Heart right ventricle (tissue), 16 donors: Measurements from ENCODE around the gene HSPG2. TPM values are rescaled to one million over a fixed set of nuclear protein-coding genes. Genes with fewer than 3 reads are reported as not detected.
A peak's percentile ranks its signal among the peaks of the same experiment; 100 is the strongest.

ENCODE experiments used
- ATAC-seq, 8 donors: fragments of 200-7000 bp; cut with Tn5 transposase; one replicate each; pipeline ENCODE4 v1.9.1; 2020; ENCODE audit warnings: mild to moderate bottlenecking in 8 of 8, moderate library complexity in 8 of 8, moderate number of reproducible peaks in 1 of 8
- DNase-seq, 2 donors: peaks; one replicate each; pipeline ENCODE4 v3.0.0-alpha.2; 2020
- H3K27ac ChIP-seq, 10 donors: fragments of 200-600 bp; sonication (generic) in 2 of 10; one replicate each; pipeline versions ENCODE4 v1.5.0 to v1.8.0; 2020 to 2022; ENCODE audit warnings: mild to moderate bottlenecking in 3 of 10
- H3K27me3 ChIP-seq, 7 donors: fragments of 200-600 bp; one replicate each; pipeline ENCODE4 v1.8.0; 2021 to 2022; ENCODE audit warnings: mild to moderate bottlenecking in 2 of 7
- H3K36me3 ChIP-seq, 9 donors: fragments of 200-600 bp; sonication (generic) in 1 of 9; one replicate each; pipeline versions ENCODE4 v1.5.0 to v1.8.0; 2020 to 2022; ENCODE audit warnings: mild to moderate bottlenecking in 2 of 9
- H3K4me1 ChIP-seq, 9 donors: fragments of 200-600 bp; sonication (generic) in 1 of 9; one replicate each; pipeline versions ENCODE4 v1.5.0 to v1.8.0; 2020 to 2022; ENCODE audit warnings: mild to moderate bottlenecking in 4 of 9
- H3K4me3 ChIP-seq, 10 donors: fragments of 200-600 bp; sonication (generic) in 2 of 10; one replicate each; pipeline versions ENCODE4 v1.5.0 to v1.8.0; 2020 to 2022; ENCODE audit warnings: mild to moderate bottlenecking in 7 of 10, moderate library complexity in 2 of 10
- H3K9me3 ChIP-seq, 11 donors: fragments of 200-600 bp in 10 of 11; sonication (generic) in 2 of 11; one replicate each; pipeline versions ENCODE4 v1.5.0 to v1.8.0; 2013 to 2022; ENCODE audit warnings: mild to moderate bottlenecking in 2 of 11, control low read depth in 1 of 11, moderate library complexity in 1 of 11
- CTCF ChIP-seq, 9 donors: fragments of 200-600 bp; sonication (generic) in 2 of 9; IDR thresholded peaks; one replicate each; pipeline versions ENCODE4 v1.5.0 to v1.8.0; 2021 to 2022; ENCODE audit warnings: antibody characterized with exemption in 9 of 9, mild to moderate bottlenecking in 5 of 9, moderate library complexity in 1 of 9
- WGBS, 2 donors: extraction: QIAGEN DNeasy Blood & Tissue Kit; methylation state at CpG; one replicate each; pipeline ENCODE4 v1.1.7; 2013; ENCODE audit warnings: inconsistent platforms in 1 of 2; 5-methylcytosine and 5-hydroxymethylcytosine counted together
- intact Hi-C, 10 donors: fragments of 100-400 bp; cut with DNase I; formaldehyde crosslinking; loops; one replicate each; pipeline versions ENCODE4 v1.11.1 to v1.14.2; 2022
- polyA plus RNA-seq, 2 donors: library from polyadenylated mRNA; stranded (reverse); fragments of 200-250 nt; gene quantifications; one replicate each; pipeline ENCODE4 v1.2.3, GENCODE V29; 2013
- total RNA-seq, 10 donors: library from RNA; stranded (reverse); fragmentation: NEBNext Ultra II Directional in 3 of 10; extraction: Animal tissue kit (Norgen Biotek cat#: 25700) in 3 of 10; gene quantifications; one replicate each; pipeline versions ENCODE4 v1.2.1 to v1.2.4, GENCODE V29; 2021 to 2023
- donor health status: Arrhythmogenic right ventricular cardiomyopathy.
- donor health status: ischemic (EF 13 %, LVEDD 7.1; RV severe dilation, severe dysfunction).
- donor health status: healthy with polysubstance abuse.
- donor health status: DM: no; HTN: yes; CAD: no.
- donor health status: DM: no; HTN: no; CAD: no.
- donor health status: ischemic (EF 25% LVEDD 6.9; RV normal size, moderate dysfunction).
- donor health status: ischemic (EF 25% LVEDD 5.7; RV mildly dilated, moderate dysfunction).
- donor health status: healthy.
- donor health status: DM: yes; HTN: yes; CAD: no.
- donor health status: Ischemic cardiomyopathy.
- donor health status: ischemic (EF 35%, LVEDD 5.7; RV mildly dilated, moderate dysfunction).
- donor health status: nonischemic (EF 11% LVEDD 7.7; RV severe dilation, severe dysfunction).
- donor health status: DM: yes; HTN: yes; CAD: no.
- donor health status: PGD.
- donor health status: ischemic (EF 29% LVEDD 5.4; RV normal size, mild dysfunction).
- donor health status: nonischemic (EF 23%, LVEDD 6.1; RV moderate dilation, normal function).

The HSPG2 gene
- total and polyA plus RNA-seq, 12 donors: 221 to 508 (median 310) TPM

- DNase-seq (no peak), ATAC-seq (no peak)
- no peak overlapping the region for H3K4me3 ChIP-seq
- intact Hi-C loops: no loop called here
- 73% methylated on average over 6 of the region's 6 CpGs for WGBS, 2 donors
- H3K27me3 ChIP-seq: no peaks in the 10 kb centered on the region
- no peaks in the 10 kb centered on the region for H3K36me3 ChIP-seq
- no peaks in the 10 kb centered on the region for H3K9me3 ChIP-seq
- H3K4me1 ChIP-seq: peaks cover 19 to 50% (median 31%) of the 10 kb centered on the region in 9 donors
- TF ChIP-seq CTCF (IDR thresholded peaks at IDR 0.05): no peak
- peak overlapping the region in 4 of 10 donors; percentile 1 to 91 (median 32) for H3K27ac ChIP-seq
Measured at GRCh38 chr1:21952786-21953520, 15.8 kb upstream of the HSPG2 start.

- Histone ChIP-seq H3K4me3 (no peak overlapping the region), H3K9me3 (no peaks in the 10 kb centered on the region), H3K4me1 (peaks cover 10 to 44% (median 26%) of the 10 kb centered on the region in 9 donors), H3K27ac (peak overlapping the region in 2 of 10 donors; percentile 2 to 11), H3K36me3 (no peaks in the 10 kb centered on the region), H3K27me3 (no peaks in the 10 kb centered on the region)
- TF ChIP-seq CTCF (IDR thresholded peaks at IDR 0.05): no peak
- 79 to 92% methylated on average over 12 of the region's 12 CpGs for WGBS, 2 donors
- intact Hi-C loops: no loop called here
- peak in 3 of 8 donors; percentile 4 to 18 (median 8) for ATAC-seq
- no peak for DNase-seq
Measured at GRCh38 chr1:21951226-21951870, 14.2 kb upstream of the HSPG2 start.

- DNase-seq: no peak
- Histone ChIP-seq H3K27me3 (no peaks in the 10 kb centered on the region), H3K27ac (no peak overlapping the region), H3K4me1 (peaks cover 6 to 38% (median 20%) of the 10 kb centered on the region in 9 donors), H3K9me3 (no peaks in the 10 kb centered on the region), H3K36me3 (no peaks in the 10 kb centered on the region), H3K4me3 (no peak overlapping the region)
- no peak for ATAC-seq
- intact Hi-C loops: no loop called here
- TF ChIP-seq CTCF (IDR thresholded peaks at IDR 0.05): no peak
- 95 to 96% methylated on average over 7 of the region's 7 CpGs for WGBS, 2 donors
Measured at GRCh38 chr1:21950734-21951133, 13.6 kb upstream of the HSPG2 start.

GRCh38 chr1:21946836-21947587 is 9.9 kb upstream of the HSPG2 start:
- H3K27ac ChIP-seq: peak overlapping the region in 7 of 10 donors; percentile 16 to 65 (median 47)

More at GRCh38 chr1:21946836-21947587, 9.9 kb upstream of the HSPG2 start:
- peak; percentile 7 to 71 (median 36) for ATAC-seq
- peak in 5 of 9 donors; percentile 15 to 39 (median 22) for TF ChIP-seq CTCF (IDR thresholded peaks at IDR 0.05)
- DNase-seq: peak in 1 of 2 donors; percentile 58
- no peaks in the 10 kb centered on the region for H3K36me3 ChIP-seq
- no peaks in the 10 kb centered on the region for H3K27me3 ChIP-seq
- no peak overlapping the region for H3K4me3 ChIP-seq
- peaks cover 0 to 46% (median 35%) of the 10 kb centered on the region in 9 donors for H3K4me1 ChIP-seq
- no peaks in the 10 kb centered on the region for H3K9me3 ChIP-seq
- WGBS, 2 donors: 52 to 58% methylated on average over 11 of the region's 11 CpGs
- intact Hi-C loops: no loop called here
